ENCODE results near the gene KRTAP6-3.

- no peak for TF ChIP-seq POLR2A (IDR thresholded peaks at IDR 0.05)
- TF ChIP-seq, protein P1, sequence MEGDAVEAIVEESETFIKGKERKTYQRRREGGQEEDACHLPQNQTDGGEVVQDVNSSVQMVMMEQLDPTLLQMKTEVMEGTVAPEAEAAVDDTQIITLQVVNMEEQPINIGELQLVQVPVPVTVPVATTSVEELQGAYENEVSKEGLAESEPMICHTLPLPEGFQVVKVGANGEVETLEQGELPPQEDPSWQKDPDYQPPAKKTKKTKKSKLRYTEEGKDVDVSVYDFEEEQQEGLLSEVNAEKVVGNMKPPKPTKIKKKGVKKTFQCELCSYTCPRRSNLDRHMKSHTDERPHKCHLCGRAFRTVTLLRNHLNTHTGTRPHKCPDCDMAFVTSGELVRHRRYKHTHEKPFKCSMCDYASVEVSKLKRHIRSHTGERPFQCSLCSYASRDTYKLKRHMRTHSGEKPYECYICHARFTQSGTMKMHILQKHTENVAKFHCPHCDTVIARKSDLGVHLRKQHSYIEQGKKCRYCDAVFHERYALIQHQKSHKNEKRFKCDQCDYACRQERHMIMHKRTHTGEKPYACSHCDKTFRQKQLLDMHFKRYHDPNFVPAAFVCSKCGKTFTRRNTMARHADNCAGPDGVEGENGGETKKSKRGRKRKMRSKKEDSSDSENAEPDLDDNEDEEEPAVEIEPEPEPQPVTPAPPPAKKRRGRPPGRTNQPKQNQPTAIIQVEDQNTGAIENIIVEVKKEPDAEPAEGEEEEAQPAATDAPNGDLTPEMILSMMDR (IDR thresholded peaks at IDR 0.05): no peak
Observed at GRCh38 chr21:30598802-30599201, 6.6 kb downstream of the KRTAP6-3 start, which contains the start of gene KRTAP6-2.
